C4-2B (cell line): ENCODE results near the gene CAB39.

Experiments
- ZFX ChIP-seq: fragments of 450-650 bp; IDR thresholded peaks from 2 replicates; pipeline ENCODE4 v1.6.1; 2017
- TF ChIP-seq, protein P1 (sequence below): fragments of 450-650 bp; conservative IDR thresholded peaks from 2 replicates; pipeline ENCODE4 v1.5.1; 2017; ENCODE audit warnings: mild to moderate bottlenecking

DNA sequence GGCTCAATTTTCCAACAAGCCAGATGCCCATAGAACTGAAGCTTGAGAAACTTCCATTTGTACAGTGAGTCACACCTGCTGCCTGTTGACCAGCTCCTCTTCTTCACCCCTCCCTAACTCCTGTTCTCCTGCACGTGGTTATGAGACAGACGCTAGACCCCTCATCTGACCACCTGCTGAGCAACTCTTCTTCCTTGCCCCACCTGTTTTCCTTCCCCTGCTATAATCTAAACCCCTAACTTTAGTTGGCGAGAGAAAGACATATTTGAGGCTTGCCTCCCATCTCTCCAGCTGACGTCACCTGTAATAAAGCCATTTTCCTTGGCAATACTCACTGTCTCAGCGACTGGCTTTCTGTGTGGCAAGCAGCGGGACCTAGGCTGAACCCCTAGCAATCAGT, 129.8 kb downstream of the CAB39 start:
- TF ChIP-seq, protein P1, sequence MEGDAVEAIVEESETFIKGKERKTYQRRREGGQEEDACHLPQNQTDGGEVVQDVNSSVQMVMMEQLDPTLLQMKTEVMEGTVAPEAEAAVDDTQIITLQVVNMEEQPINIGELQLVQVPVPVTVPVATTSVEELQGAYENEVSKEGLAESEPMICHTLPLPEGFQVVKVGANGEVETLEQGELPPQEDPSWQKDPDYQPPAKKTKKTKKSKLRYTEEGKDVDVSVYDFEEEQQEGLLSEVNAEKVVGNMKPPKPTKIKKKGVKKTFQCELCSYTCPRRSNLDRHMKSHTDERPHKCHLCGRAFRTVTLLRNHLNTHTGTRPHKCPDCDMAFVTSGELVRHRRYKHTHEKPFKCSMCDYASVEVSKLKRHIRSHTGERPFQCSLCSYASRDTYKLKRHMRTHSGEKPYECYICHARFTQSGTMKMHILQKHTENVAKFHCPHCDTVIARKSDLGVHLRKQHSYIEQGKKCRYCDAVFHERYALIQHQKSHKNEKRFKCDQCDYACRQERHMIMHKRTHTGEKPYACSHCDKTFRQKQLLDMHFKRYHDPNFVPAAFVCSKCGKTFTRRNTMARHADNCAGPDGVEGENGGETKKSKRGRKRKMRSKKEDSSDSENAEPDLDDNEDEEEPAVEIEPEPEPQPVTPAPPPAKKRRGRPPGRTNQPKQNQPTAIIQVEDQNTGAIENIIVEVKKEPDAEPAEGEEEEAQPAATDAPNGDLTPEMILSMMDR, result no peak
- TF ChIP-seq ZFX, result no peak
